ENCODE data around the gene FRS3. TPM values are rescaled to one million over a fixed set of nuclear protein-coding genes. Genes with fewer than 3 reads are reported as not detected.

The FRS3 gene
- total and polyA plus RNA-seq, 9 of the 15 experiments (the other 6 are each of a cell fraction or from before 2014, with no cell fraction given) = 0.03 to 3.7 (median 1.6) TPM

GRCh38 chr6:41785689-41786450 is 6.2 kb upstream of the FRS3 start (continued):
- TF ChIP-seq PKNOX1 (IDR thresholded peaks at IDR 0.05) = no peak
- TF ChIP-seq HDAC8 (tag; IDR thresholded peaks at IDR 0.05) = no peak
- TF ChIP-seq HMGN3 (IDR thresholded peaks at IDR 0.05; ENCODE audit: borderline replicate concordance, extremely low read depth, insufficient read length, low read depth, low read length) = no peak
- TF ChIP-seq JUNB (CRISPR knock-in tag; conservative IDR thresholded peaks at IDR 0.05) = no peak
- no peak for TF ChIP-seq RBM14 (IDR thresholded peaks at IDR 0.05; ENCODE audit: borderline replicate concordance, insufficient read depth, low read depth, low read length)
- 0 out of 2 replicates have a peak, but pooled peaks have one; percentile 21 for TF ChIP-seq USF1 (CRISPR knock-in tag; IDR thresholded peaks at IDR 0.05)
- TF ChIP-seq ZNF311 (CRISPR knock-in tag; IDR thresholded peaks at IDR 0.05) = no peak
- TF ChIP-seq ADNP (tag; IDR thresholded peaks at IDR 0.05) = no peak
- TF ChIP-seq ARNT (IDR thresholded peaks at IDR 0.05) = no peak
- no peak for TF ChIP-seq ZNF551 (CRISPR knock-in tag; IDR thresholded peaks at IDR 0.05)
- no peak for TF ChIP-seq ILF3 (IDR thresholded peaks at IDR 0.05; ENCODE audit: borderline replicate concordance)
- TF ChIP-seq ZNF57 (CRISPR knock-in tag; IDR thresholded peaks at IDR 0.05) = no peak
- no peak for TF ChIP-seq TAL1 (IDR thresholded peaks at IDR 0.05)
- TF ChIP-seq TGIF2 (CRISPR knock-in tag; IDR thresholded peaks at IDR 0.05) = peak; percentile 85; the same call in 1 of the 2 replicates
- TF ChIP-seq OTX1 (CRISPR knock-in tag; IDR thresholded peaks at IDR 0.05) = no peak
- no peak for TF ChIP-seq NFRKB (IDR thresholded peaks at IDR 0.05; ENCODE audit: low read depth)
- no peak for TF ChIP-seq MECOM (CRISPR knock-in tag; IDR thresholded peaks at IDR 0.05)
- no peak for TF ChIP-seq MTA3 (IDR thresholded peaks at IDR 0.05; ENCODE audit: borderline replicate concordance)
- TF ChIP-seq PRDM10 (IDR thresholded peaks at IDR 0.05; ENCODE audit: partially characterized antibody) = no peak
- no peak for TF ChIP-seq ZNF444 (CRISPR knock-in tag; IDR thresholded peaks at IDR 0.05)
- no peak for TF ChIP-seq MTA1 (IDR thresholded peaks at IDR 0.05; ENCODE audit: borderline replicate concordance)
- TF ChIP-seq, protein P1, sequence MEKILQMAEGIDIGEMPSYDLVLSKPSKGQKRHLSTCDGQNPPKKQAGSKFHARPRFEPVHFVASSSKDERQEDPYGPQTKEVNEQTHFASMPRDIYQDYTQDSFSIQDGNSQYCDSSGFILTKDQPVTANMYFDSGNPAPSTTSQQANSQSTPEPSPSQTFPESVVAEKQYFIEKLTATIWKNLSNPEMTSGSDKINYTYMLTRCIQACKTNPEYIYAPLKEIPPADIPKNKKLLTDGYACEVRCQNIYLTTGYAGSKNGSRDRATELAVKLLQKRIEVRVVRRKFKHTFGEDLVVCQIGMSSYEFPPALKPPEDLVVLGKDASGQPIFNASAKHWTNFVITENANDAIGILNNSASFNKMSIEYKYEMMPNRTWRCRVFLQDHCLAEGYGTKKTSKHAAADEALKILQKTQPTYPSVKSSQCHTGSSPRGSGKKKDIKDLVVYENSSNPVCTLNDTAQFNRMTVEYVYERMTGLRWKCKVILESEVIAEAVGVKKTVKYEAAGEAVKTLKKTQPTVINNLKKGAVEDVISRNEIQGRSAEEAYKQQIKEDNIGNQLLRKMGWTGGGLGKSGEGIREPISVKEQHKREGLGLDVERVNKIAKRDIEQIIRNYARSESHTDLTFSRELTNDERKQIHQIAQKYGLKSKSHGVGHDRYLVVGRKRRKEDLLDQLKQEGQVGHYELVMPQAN (IDR thresholded peaks at IDR 0.05; ENCODE audit: borderline replicate concordance) = no peak

Data from K562 (cell line).